ENCODE results near the gene PLCB2. TPM values are rescaled to one million over a fixed set of nuclear protein-coding genes. Genes with fewer than 3 reads are reported as not detected.

Gene PLCB2
- total RNA-seq, 1 donor from 2014 or later = 26.9 TPM

- no peak for DNase-seq (ENCODE audit: low spot score)
Observed at GRCh38 chr15:40250771-40251483, 56.8 kb downstream of the PLCB2 start.

- no peak for DNase-seq (ENCODE audit: low spot score)
Observed at GRCh38 chr15:40250304-40250656, 57.5 kb downstream of the PLCB2 start.

- DNase-seq (ENCODE audit: low spot score) = no peak
Observed at GRCh38 chr15:40249477-40250303, 58.0 kb downstream of the PLCB2 start.

- no peak for DNase-seq (ENCODE audit: low spot score)
Observed at GRCh38 chr15:40248006-40248783, 59.5 kb downstream of the PLCB2 start.

GRCh38 chr15:40247406-40247971 is 60.2 kb downstream of the PLCB2 start:
- no peak for DNase-seq (ENCODE audit: low spot score)

GRCh38 chr15:40246496-40247280 is 61.0 kb downstream of the PLCB2 start:
- no peak for DNase-seq (ENCODE audit: low spot score)

- DNase-seq (ENCODE audit: low spot score) = no peak
Observed at GRCh38 chr15:40245666-40246450, 61.9 kb downstream of the PLCB2 start.

GRCh38 chr15:40244961-40245523 is 62.7 kb downstream of the PLCB2 start:
- peak; percentile 73 for DNase-seq (ENCODE audit: low spot score)

GRCh38 chr15:40243126-40243810 is 64.5 kb downstream of the PLCB2 start:
- no peak for DNase-seq (ENCODE audit: low spot score)

- no peak for DNase-seq (ENCODE audit: low spot score)
Observed at GRCh38 chr15:40242601-40243000, 65.1 kb downstream of the PLCB2 start.

GRCh38 chr15:40242213-40242599 is 65.5 kb downstream of the PLCB2 start:
- peak; percentile 40 for DNase-seq (ENCODE audit: low spot score)

- DNase-seq (ENCODE audit: low spot score) = peak; percentile 35
Observed at GRCh38 chr15:40241269-40242212, 66.2 kb downstream of the PLCB2 start.

GRCh38 chr15:40240619-40241221 is 67.0 kb downstream of the PLCB2 start:
- DNase-seq (ENCODE audit: low spot score) = peak; percentile 45

- DNase-seq (ENCODE audit: low spot score) = no peak
Observed at GRCh38 chr15:40239693-40240618, 67.8 kb downstream of the PLCB2 start.

GRCh38 chr15:40239404-40239692 is 68.4 kb downstream of the PLCB2 start:
- DNase-seq (ENCODE audit: low spot score) = no peak

GRCh38 chr15:40238532-40239403 is 69.0 kb downstream of the PLCB2 start, which contains the start of gene PAK6:
Gene PAK6 (plus strand): TSS chr15:40239063. CDS start chr15:40264786, 25,723 bp downstream.
- peak; percentile 80 for DNase-seq (ENCODE audit: low spot score)

Data from ureter (tissue), 1 donor.